ENCODE results near the gene FGF18.

FGF18 gene

GRCh38 chr5:171476701-171477100, 57.3 kb downstream of the FGF18 start:
- no peak overlapping the region for H3K27ac ChIP-seq (ENCODE audit: low read depth, low read length)
- no peak overlapping the region for H3K9ac ChIP-seq (ENCODE audit: low read length)
- no peaks in the 10 kb centered on the region for H3K27me3 ChIP-seq (ENCODE audit: control insufficient read depth, insufficient read depth, low read length)
- peaks cover 7% of the 10 kb centered on the region; the same call in 1 of the 2 replicates for H3K4me1 ChIP-seq (ENCODE audit: control insufficient read depth, insufficient read depth, low read length)
- no peaks in the 10 kb centered on the region for H3K36me3 ChIP-seq (ENCODE audit: control insufficient read depth, insufficient read depth, low read length)
- no peak overlapping the region for H3K4me3 ChIP-seq (ENCODE audit: low read depth, low read length)
- H3K9me3 ChIP-seq (ENCODE audit: control insufficient read depth, insufficient read depth, low read depth, low read length) = no peaks in the 10 kb centered on the region

GRCh38 chr5:171477101-171477500, 57.7 kb downstream of the FGF18 start:
- Histone ChIP-seq H3K9me3 (ENCODE audit: control insufficient read depth, insufficient read depth, low read depth, low read length) (no peaks in the 10 kb centered on the region), H3K27ac (ENCODE audit: low read depth, low read length) (no peak overlapping the region), H3K36me3 (ENCODE audit: control insufficient read depth, insufficient read depth, low read length) (no peaks in the 10 kb centered on the region)

GRCh38 chr5:171477666-171478065, 58.2 kb downstream of the FGF18 start:
- H3K9ac ChIP-seq (ENCODE audit: low read length) = no peak overlapping the region
- H3K9me3 ChIP-seq (ENCODE audit: control insufficient read depth, insufficient read depth, low read depth, low read length) = no peaks in the 10 kb centered on the region
- no peak overlapping the region for H3K27ac ChIP-seq (ENCODE audit: low read depth, low read length)
- H3K4me3 ChIP-seq (ENCODE audit: low read depth, low read length) = no peak overlapping the region
- no peaks in the 10 kb centered on the region for H3K27me3 ChIP-seq (ENCODE audit: control insufficient read depth, insufficient read depth, low read length)
- peaks cover 7% of the 10 kb centered on the region; the same call in 1 of the 2 replicates for H3K4me1 ChIP-seq (ENCODE audit: control insufficient read depth, insufficient read depth, low read length)
- no peaks in the 10 kb centered on the region for H3K36me3 ChIP-seq (ENCODE audit: control insufficient read depth, insufficient read depth, low read length)

More at GRCh38 chr5:171477101-171477500, 57.7 kb downstream of the FGF18 start:
- H3K4me3 ChIP-seq (ENCODE audit: low read depth, low read length) = no peak overlapping the region
- peaks cover 7% of the 10 kb centered on the region; the same call in 1 of the 2 replicates for H3K4me1 ChIP-seq (ENCODE audit: control insufficient read depth, insufficient read depth, low read length)
- no peak overlapping the region for H3K9ac ChIP-seq (ENCODE audit: low read length)
- H3K27me3 ChIP-seq (ENCODE audit: control insufficient read depth, insufficient read depth, low read length) = no peaks in the 10 kb centered on the region

- Histone ChIP-seq H3K36me3 (ENCODE audit: control insufficient read depth, insufficient read depth, low read length) (no peaks in the 10 kb centered on the region), H3K27me3 (ENCODE audit: control insufficient read depth, insufficient read depth, low read length) (no peaks in the 10 kb centered on the region), H3K9ac (ENCODE audit: low read length) (no peak overlapping the region), H3K9me3 (ENCODE audit: control insufficient read depth, insufficient read depth, low read depth, low read length) (no peaks in the 10 kb centered on the region), H3K27ac (ENCODE audit: low read depth, low read length) (no peak overlapping the region), H3K4me3 (ENCODE audit: low read depth, low read length) (no peak overlapping the region), H3K4me1 (ENCODE audit: control insufficient read depth, insufficient read depth, low read length) (peaks cover 12% of the 10 kb centered on the region; the same call in 1 of the 2 replicates)
Measured at GRCh38 chr5:171478946-171479775, 59.7 kb downstream of the FGF18 start.

GRCh38 chr5:171479776-171480125, 60.3 kb downstream of the FGF18 start:
- Histone ChIP-seq H3K9ac (ENCODE audit: low read length) (no peak overlapping the region), H3K4me1 (ENCODE audit: control insufficient read depth, insufficient read depth, low read length) (peaks cover 12% of the 10 kb centered on the region; the same call in 1 of the 2 replicates), H3K4me3 (ENCODE audit: low read depth, low read length) (no peak overlapping the region), H3K27ac (ENCODE audit: low read depth, low read length) (no peak overlapping the region), H3K36me3 (ENCODE audit: control insufficient read depth, insufficient read depth, low read length) (no peaks in the 10 kb centered on the region), H3K27me3 (ENCODE audit: control insufficient read depth, insufficient read depth, low read length) (no peaks in the 10 kb centered on the region), H3K9me3 (ENCODE audit: control insufficient read depth, insufficient read depth, low read depth, low read length) (no peaks in the 10 kb centered on the region)

GRCh38 chr5:171480239-171480638, 60.8 kb downstream of the FGF18 start:
- Histone ChIP-seq H3K36me3 (ENCODE audit: control insufficient read depth, insufficient read depth, low read length) (no peaks in the 10 kb centered on the region), H3K4me3 (ENCODE audit: low read depth, low read length) (no peak overlapping the region), H3K9ac (ENCODE audit: low read length) (no peak overlapping the region), H3K27me3 (ENCODE audit: control insufficient read depth, insufficient read depth, low read length) (no peaks in the 10 kb centered on the region), H3K27ac (ENCODE audit: low read depth, low read length) (no peak overlapping the region), H3K4me1 (ENCODE audit: control insufficient read depth, insufficient read depth, low read length) (peaks cover 12% of the 10 kb centered on the region; the same call in 1 of the 2 replicates), H3K9me3 (ENCODE audit: control insufficient read depth, insufficient read depth, low read depth, low read length) (no peaks in the 10 kb centered on the region)

- Histone ChIP-seq H3K36me3 (ENCODE audit: control insufficient read depth, insufficient read depth, low read length) (no peaks in the 10 kb centered on the region), H3K9ac (ENCODE audit: low read length) (no peak overlapping the region)
Measured at GRCh38 chr5:171481571-171482433, 62.4 kb downstream of the FGF18 start.

GRCh38 chr5:171482434-171482730, 62.9 kb downstream of the FGF18 start:
- H3K27ac ChIP-seq (ENCODE audit: low read depth, low read length) = no peak overlapping the region
- no peak overlapping the region for H3K9ac ChIP-seq (ENCODE audit: low read length)
- H3K4me1 ChIP-seq (ENCODE audit: control insufficient read depth, insufficient read depth, low read length) = peaks cover 12% of the 10 kb centered on the region; the same call in 1 of the 2 replicates
- no peaks in the 10 kb centered on the region for H3K9me3 ChIP-seq (ENCODE audit: control insufficient read depth, insufficient read depth, low read depth, low read length)
- no peaks in the 10 kb centered on the region for H3K27me3 ChIP-seq (ENCODE audit: control insufficient read depth, insufficient read depth, low read length)
- no peaks in the 10 kb centered on the region for H3K36me3 ChIP-seq (ENCODE audit: control insufficient read depth, insufficient read depth, low read length)
- H3K4me3 ChIP-seq (ENCODE audit: low read depth, low read length) = no peak overlapping the region

More at GRCh38 chr5:171481571-171482433, 62.4 kb downstream of the FGF18 start:
- no peaks in the 10 kb centered on the region for H3K27me3 ChIP-seq (ENCODE audit: control insufficient read depth, insufficient read depth, low read length)
- peaks cover 12% of the 10 kb centered on the region; the same call in 1 of the 2 replicates for H3K4me1 ChIP-seq (ENCODE audit: control insufficient read depth, insufficient read depth, low read length)
- H3K27ac ChIP-seq (ENCODE audit: low read depth, low read length) = no peak overlapping the region
- H3K9me3 ChIP-seq (ENCODE audit: control insufficient read depth, insufficient read depth, low read depth, low read length) = no peaks in the 10 kb centered on the region
- H3K4me3 ChIP-seq (ENCODE audit: low read depth, low read length) = no peak overlapping the region

- H3K27me3 ChIP-seq (ENCODE audit: control insufficient read depth, insufficient read depth, low read length) = no peaks in the 10 kb centered on the region
- no peaks in the 10 kb centered on the region for H3K36me3 ChIP-seq (ENCODE audit: control insufficient read depth, insufficient read depth, low read length)
- H3K4me1 ChIP-seq (ENCODE audit: control insufficient read depth, insufficient read depth, low read length) = peaks cover 12% of the 10 kb centered on the region; the same call in 1 of the 2 replicates
- no peak overlapping the region for H3K9ac ChIP-seq (ENCODE audit: low read length)
- H3K27ac ChIP-seq (ENCODE audit: low read depth, low read length) = no peak overlapping the region
- no peak overlapping the region for H3K4me3 ChIP-seq (ENCODE audit: low read depth, low read length)
- H3K9me3 ChIP-seq (ENCODE audit: control insufficient read depth, insufficient read depth, low read depth, low read length) = no peaks in the 10 kb centered on the region
Measured at GRCh38 chr5:171483551-171484135, 64.2 kb downstream of the FGF18 start.

GRCh38 chr5:171484460-171484899, 65.0 kb downstream of the FGF18 start:
- Histone ChIP-seq H3K4me3 (ENCODE audit: low read depth, low read length) (no peak overlapping the region), H3K36me3 (ENCODE audit: control insufficient read depth, insufficient read depth, low read length) (no peaks in the 10 kb centered on the region), H3K27me3 (ENCODE audit: control insufficient read depth, insufficient read depth, low read length) (no peaks in the 10 kb centered on the region), H3K9ac (ENCODE audit: low read length) (no peak overlapping the region), H3K27ac (ENCODE audit: low read depth, low read length) (no peak overlapping the region), H3K4me1 (ENCODE audit: control insufficient read depth, insufficient read depth, low read length) (peaks cover 7% of the 10 kb centered on the region; the same call in 1 of the 2 replicates), H3K9me3 (ENCODE audit: control insufficient read depth, insufficient read depth, low read depth, low read length) (no peaks in the 10 kb centered on the region)
